ENCODE data around the gene HRCT1. TPM values are rescaled to one million over a fixed set of nuclear protein-coding genes. Genes with fewer than 3 reads are reported as not detected.
A peak's percentile ranks its signal among the peaks of the same experiment; 100 is the strongest.
"Not testable (repeated sequence)": the region's sequence is repeated elsewhere in the genome, so short reads cannot be mapped to it uniquely, and the experiment has no call there.

The HRCT1 gene
- total RNA-seq, 2 experiments from 2014 or later = not detected

- Mint-ChIP-seq H3K36me3 (peaks cover 10% of the 10 kb centered on the region), H3K4me3 (peak overlapping the region; percentile 30), H3K4me1 (peaks cover 20% of the 10 kb centered on the region), H3K27ac (peak overlapping the region; percentile 53), H3K27me3 (no peaks in the 10 kb centered on the region), H3K9me3 (peaks cover 8% of the 10 kb centered on the region)
- POLR2A ChIA-PET = no interaction called here
- no peak for ATAC-seq (ENCODE audit: low read depth)
- DNase-seq = no peak
These were observed 27.6 kb downstream of the HRCT1 start for GRCh38 chr9:35933550-35934067.

GRCh38 chr9:35934069-35934468, 28.1 kb downstream of the HRCT1 start:
- Mint-ChIP-seq H3K4me1 (peaks cover 23% of the 10 kb centered on the region), H3K36me3 (peaks cover 10% of the 10 kb centered on the region)
- H3K27me3 Mint-ChIP-seq; H3K9me3 Mint-ChIP-seq; POLR2A ChIA-PET; ATAC-seq (ENCODE audit: low read depth); H3K4me3 Mint-ChIP-seq; DNase-seq; H3K27ac Mint-ChIP-seq: not testable (repeated sequence)

GRCh38 chr9:35935261-35935660, 29.3 kb downstream of the HRCT1 start:
- DNase-seq (no peak), ATAC-seq (ENCODE audit: low read depth) (no peak)
- H3K9me3 Mint-ChIP-seq = peaks cover 8% of the 10 kb centered on the region
- peaks cover 10% of the 10 kb centered on the region for H3K36me3 Mint-ChIP-seq
- peaks cover 30% of the 10 kb centered on the region for H3K4me1 Mint-ChIP-seq
- no peaks in the 10 kb centered on the region for H3K27me3 Mint-ChIP-seq
- H3K4me3 Mint-ChIP-seq = no peak overlapping the region
- POLR2A ChIA-PET = no interaction called here
- H3K27ac Mint-ChIP-seq = no peak overlapping the region

GRCh38 chr9:35935755-35936509, 29.9 kb downstream of the HRCT1 start:
- DNase-seq (no peak), ATAC-seq (ENCODE audit: low read depth) (no peak)
- no peak overlapping the region for H3K4me3 Mint-ChIP-seq
- peaks cover 37% of the 10 kb centered on the region for H3K4me1 Mint-ChIP-seq
- POLR2A ChIA-PET = no interaction called here
- no peaks in the 10 kb centered on the region for H3K27me3 Mint-ChIP-seq
- H3K27ac Mint-ChIP-seq = no peak overlapping the region
- peaks cover 8% of the 10 kb centered on the region for H3K9me3 Mint-ChIP-seq
- peaks cover 10% of the 10 kb centered on the region for H3K36me3 Mint-ChIP-seq

GRCh38 chr9:35937227-35937626, 31.2 kb downstream of the HRCT1 start:
- Mint-ChIP-seq H3K27ac (no peak overlapping the region), H3K27me3 (no peaks in the 10 kb centered on the region), H3K4me1 (peaks cover 44% of the 10 kb centered on the region), H3K36me3 (peaks cover 10% of the 10 kb centered on the region), H3K4me3 (no peak overlapping the region), H3K9me3 (peaks cover 8% of the 10 kb centered on the region)
- POLR2A ChIA-PET = no interaction called here
- no peak for ATAC-seq (ENCODE audit: low read depth)
- no peak for DNase-seq

GRCh38 chr9:35938474-35939356, 32.7 kb downstream of the HRCT1 start:
- Mint-ChIP-seq H3K4me3 (no peak overlapping the region), H3K27me3 (no peaks in the 10 kb centered on the region), H3K36me3 (peaks cover 10% of the 10 kb centered on the region), H3K4me1 (peaks cover 34% of the 10 kb centered on the region), H3K9me3 (peaks cover 8% of the 10 kb centered on the region), H3K27ac (no peak overlapping the region)
- DNase-seq (no peak), ATAC-seq (ENCODE audit: low read depth) (no peak)
- POLR2A ChIA-PET = interaction anchor here (0.7 kb wide), 1 partner anchor 44 kb away, joined by 3 read pairs; no protein-coding TSS in a partner anchor

GRCh38 chr9:35939679-35940250, 33.8 kb downstream of the HRCT1 start:
- Mint-ChIP-seq H3K27ac (no peak overlapping the region), H3K4me3 (no peak overlapping the region)
- POLR2A ChIA-PET = interaction anchor here (1.4 kb wide), 1 partner anchor 22 kb away, joined by 3 read pairs; no protein-coding TSS in a partner anchor

GRCh38 chr9:35940458-35941407, 34.7 kb downstream of the HRCT1 start:
- peaks cover 35% of the 10 kb centered on the region for H3K4me1 Mint-ChIP-seq
- DNase-seq = no peak
- no peaks in the 10 kb centered on the region for H3K27me3 Mint-ChIP-seq

More at GRCh38 chr9:35939679-35940250, 33.8 kb downstream of the HRCT1 start:
- ATAC-seq (ENCODE audit: low read depth) = no peak
- peaks cover 33% of the 10 kb centered on the region for H3K4me1 Mint-ChIP-seq
- no peak for DNase-seq
- peaks cover 10% of the 10 kb centered on the region for H3K36me3 Mint-ChIP-seq
- peaks cover 8% of the 10 kb centered on the region for H3K9me3 Mint-ChIP-seq
- no peaks in the 10 kb centered on the region for H3K27me3 Mint-ChIP-seq

GRCh38 chr9:35942286-35942685, 36.3 kb downstream of the HRCT1 start:
- POLR2A ChIA-PET = no interaction called here
- H3K4me1 Mint-ChIP-seq = peaks cover 33% of the 10 kb centered on the region
- no peaks in the 10 kb centered on the region for H3K27me3 Mint-ChIP-seq

More at GRCh38 chr9:35940458-35941407, 34.7 kb downstream of the HRCT1 start:
- Mint-ChIP-seq H3K36me3 (peaks cover 9% of the 10 kb centered on the region), H3K9me3 (peaks cover 8% of the 10 kb centered on the region), H3K4me3 (peak overlapping the region; percentile 62), H3K27ac (peak overlapping the region; percentile 69)
- POLR2A ChIA-PET = interaction anchor here (1.4 kb wide), 1 partner anchor 23 kb away, joined by 3 read pairs; no protein-coding TSS in a partner anchor
- ATAC-seq (ENCODE audit: low read depth) = peak; percentile 89

GRCh38 chr9:35944173-35944572, 38.2 kb downstream of the HRCT1 start:
- Mint-ChIP-seq H3K27me3 (peaks cover 3% of the 10 kb centered on the region), H3K9me3 (no peaks in the 10 kb centered on the region), H3K36me3 (no peaks in the 10 kb centered on the region), H3K4me1 (peaks cover 24% of the 10 kb centered on the region), H3K4me3 (no peak overlapping the region), H3K27ac (no peak overlapping the region)
- ATAC-seq (ENCODE audit: low read depth) (no peak), DNase-seq (no peak)
- POLR2A ChIA-PET = interaction anchor here (0.5 to 1.4 kb wide), 2 partner anchors 41 to 229 kb away, joined by 3 to 4 read pairs; no protein-coding TSS in a partner anchor

More at GRCh38 chr9:35942286-35942685, 36.3 kb downstream of the HRCT1 start:
- DNase-seq = no peak
- H3K36me3 Mint-ChIP-seq = peaks cover 2% of the 10 kb centered on the region
- no peak overlapping the region for H3K4me3 Mint-ChIP-seq
- no peak for ATAC-seq (ENCODE audit: low read depth)
- H3K27ac Mint-ChIP-seq = no peak overlapping the region
- peaks cover 2% of the 10 kb centered on the region for H3K9me3 Mint-ChIP-seq

- Mint-ChIP-seq H3K9me3 (no peaks in the 10 kb centered on the region), H3K4me3 (no peak overlapping the region), H3K4me1 (peaks cover 22% of the 10 kb centered on the region), H3K36me3 (no peaks in the 10 kb centered on the region), H3K27ac (no peak overlapping the region), H3K27me3 (peaks cover 3% of the 10 kb centered on the region)
- POLR2A ChIA-PET = interaction anchor here (0.5 to 1.4 kb wide), 2 partner anchors 41 to 229 kb away, joined by 3 to 4 read pairs; no protein-coding TSS in a partner anchor
- DNase-seq = no peak
- no peak for ATAC-seq (ENCODE audit: low read depth)
These were observed 38.8 kb downstream of the HRCT1 start for GRCh38 chr9:35944841-35945240.

All from activated naive CD8-positive, alpha-beta T cell treated with anti-CD3 and anti-CD28 coated beads, Interleukin-2, amount 10 ng/mL, durations not matched to agents 7 days and 5 days (primary cell).